IPS-20b (cell line): ENCODE data around the gene CCL18.
"Not testable (repeated sequence)": the region's sequence is repeated elsewhere in the genome, so short reads cannot be mapped to it uniquely, and the experiment has no call there.

Experiments
- H3K27ac ChIP-seq: one replicate; pipeline ENCODE4 v1.5.1; 2013; ENCODE audit warnings: low read length
- H3K27me3 ChIP-seq: 2 replicates; pipeline ENCODE4 v1.6.1; 2013; ENCODE audit warnings: mild to moderate bottlenecking, low read length, inconsistent platforms; ENCODE audit not compliant: insufficient read depth
- H3K36me3 ChIP-seq: 2 replicates; pipeline ENCODE4 v1.6.1; 2013; ENCODE audit warnings: low read depth, mild to moderate bottlenecking, inconsistent platforms, low read length, moderate library complexity; ENCODE audit not compliant: insufficient read depth
- H3K4me1 ChIP-seq: 2 replicates; pipeline ENCODE4 v1.6.1; 2013; ENCODE audit warnings: mild to moderate bottlenecking, control low read depth, inconsistent platforms, low read length, moderate library complexity; ENCODE audit not compliant: insufficient read depth
- H3K4me3 ChIP-seq: 2 replicates; pipeline ENCODE4 v1.5.1; 2013; ENCODE audit warnings: mild to moderate bottlenecking, low read length, inconsistent platforms
- H3K9ac ChIP-seq: 2 replicates; pipeline ENCODE4 v1.6.1; 2013; ENCODE audit warnings: low read depth, mild to moderate bottlenecking, inconsistent platforms, low read length, moderate library complexity
- H3K9me3 ChIP-seq: 2 replicates; pipeline ENCODE4 v1.6.1; 2013; ENCODE audit warnings: mild to moderate bottlenecking, low read depth, low read length, inconsistent platforms; ENCODE audit not compliant: insufficient read depth

The CCL18 gene

GRCh38 chr17:36106493-36106835, 42.4 kb downstream of the CCL18 start:
- H3K36me3 ChIP-seq, result no peaks in the 10 kb centered on the region
- H3K9ac ChIP-seq, result no peak overlapping the region
- H3K27me3 ChIP-seq, result no peaks in the 10 kb centered on the region
- no peaks in the 10 kb centered on the region for H3K9me3 ChIP-seq
- H3K4me3 ChIP-seq, result no peak overlapping the region
- no peaks in the 10 kb centered on the region for H3K4me1 ChIP-seq
- H3K27ac ChIP-seq, result no peak overlapping the region

- H3K27ac ChIP-seq, result no peak overlapping the region
- no peak overlapping the region for H3K4me3 ChIP-seq
- no peaks in the 10 kb centered on the region for H3K4me1 ChIP-seq
- H3K27me3 ChIP-seq, result no peaks in the 10 kb centered on the region
- H3K9me3 ChIP-seq, result peaks cover 4% of the 10 kb centered on the region
- H3K36me3 ChIP-seq, result no peaks in the 10 kb centered on the region
- no peak overlapping the region for H3K9ac ChIP-seq
These were observed 43.6 kb downstream of the CCL18 start for GRCh38 chr17:36107660-36108059.

GRCh38 chr17:36108265-36108664, 44.2 kb downstream of the CCL18 start:
- H3K4me1 ChIP-seq, result not testable (repeated sequence)

GRCh38 chr17:36111068-36111490, 47.0 kb downstream of the CCL18 start:
- peaks cover 8% of the 10 kb centered on the region for H3K9me3 ChIP-seq
- H3K9ac ChIP-seq, result no peak overlapping the region
- H3K4me1 ChIP-seq, result no peaks in the 10 kb centered on the region
- H3K27me3 ChIP-seq, result no peaks in the 10 kb centered on the region
- no peak overlapping the region for H3K4me3 ChIP-seq
- no peak overlapping the region for H3K27ac ChIP-seq
- no peaks in the 10 kb centered on the region for H3K36me3 ChIP-seq

More at GRCh38 chr17:36108265-36108664, 44.2 kb downstream of the CCL18 start:
- H3K27me3 ChIP-seq, H3K4me3 ChIP-seq, H3K9ac ChIP-seq, H3K27ac ChIP-seq, H3K36me3 ChIP-seq, H3K9me3 ChIP-seq: not testable (repeated sequence)

- H3K9me3 ChIP-seq, result peaks cover 8% of the 10 kb centered on the region
- H3K4me3 ChIP-seq, result no peak overlapping the region
- no peak overlapping the region for H3K9ac ChIP-seq
These were observed 48.5 kb downstream of the CCL18 start for GRCh38 chr17:36112572-36112971.

GRCh38 chr17:36113131-36113530, 49.1 kb downstream of the CCL18 start:
- not testable (repeated sequence) for H3K9ac ChIP-seq, H3K27ac ChIP-seq, H3K27me3 ChIP-seq, H3K9me3 ChIP-seq, H3K36me3 ChIP-seq, H3K4me1 ChIP-seq, H3K4me3 ChIP-seq

More at GRCh38 chr17:36112572-36112971, 48.5 kb downstream of the CCL18 start:
- Histone ChIP-seq H3K27me3 (no peaks in the 10 kb centered on the region), H3K27ac (no peak overlapping the region), H3K4me1 (no peaks in the 10 kb centered on the region), H3K36me3 (no peaks in the 10 kb centered on the region)

- H3K27ac ChIP-seq, H3K4me3 ChIP-seq, H3K4me1 ChIP-seq, H3K36me3 ChIP-seq, H3K9ac ChIP-seq, H3K9me3 ChIP-seq, H3K27me3 ChIP-seq: not testable (repeated sequence)
These were observed 51.0 kb downstream of the CCL18 start for GRCh38 chr17:36114971-36115648.

GRCh38 chr17:36115649-36115977, 51.5 kb downstream of the CCL18 start:
- not testable (repeated sequence) for H3K9me3 ChIP-seq, H3K4me1 ChIP-seq, H3K4me3 ChIP-seq, H3K27ac ChIP-seq, H3K27me3 ChIP-seq, H3K9ac ChIP-seq, H3K36me3 ChIP-seq

- Histone ChIP-seq H3K9me3 (peaks cover 4% of the 10 kb centered on the region), H3K27me3 (no peaks in the 10 kb centered on the region), H3K4me1 (peaks cover under 1% of the 10 kb centered on the region; the same call in 1 of the 2 replicates), H3K36me3 (no peaks in the 10 kb centered on the region), H3K9ac (no peak overlapping the region), H3K4me3 (no peak overlapping the region), H3K27ac (no peak overlapping the region)
These were observed 53.7 kb downstream of the CCL18 start for GRCh38 chr17:36117505-36118382.

GRCh38 chr17:36118477-36119353, 54.6 kb downstream of the CCL18 start:
- Histone ChIP-seq H3K27me3 (no peaks in the 10 kb centered on the region), H3K36me3 (no peaks in the 10 kb centered on the region), H3K9ac (no peak overlapping the region), H3K4me3 (no peak overlapping the region), H3K9me3 (no peaks in the 10 kb centered on the region), H3K4me1 (peaks cover 8% of the 10 kb centered on the region), H3K27ac (no peak overlapping the region)

- H3K4me3 ChIP-seq, result no peak overlapping the region
- no peaks in the 10 kb centered on the region for H3K27me3 ChIP-seq
- H3K9me3 ChIP-seq, result peaks cover 6% of the 10 kb centered on the region; the same call in 1 of the 2 replicates
- H3K27ac ChIP-seq, result no peak overlapping the region
- no peak overlapping the region for H3K9ac ChIP-seq
- no peaks in the 10 kb centered on the region for H3K36me3 ChIP-seq
- peaks cover 13% of the 10 kb centered on the region for H3K4me1 ChIP-seq
These were observed 56.1 kb downstream of the CCL18 start for GRCh38 chr17:36120221-36120620.
